Nephron (organoid): ENCODE data around the gene BMPR1B.

ENCODE experiments used
- H3K27ac Mint-ChIP-seq, 3 experiments: 2 replicates each; pipeline ENCODE4 v1.8.0; 2020; ENCODE audit warnings: mixed read lengths in 3 of 3, mild to moderate bottlenecking in 2 of 3, moderate library complexity in 1 of 3
- H3K27me3 Mint-ChIP-seq: 2 replicates; pipeline ENCODE4 v1.8.0; 2021; ENCODE audit warnings: low read depth, mild to moderate bottlenecking, moderate library complexity, mixed read lengths
- H3K36me3 Mint-ChIP-seq: 2 replicates; pipeline ENCODE4 v1.8.0; 2020; ENCODE audit warnings: low read depth, mixed read lengths
- H3K4me1 Mint-ChIP-seq: 2 replicates; pipeline ENCODE4 v1.8.0; 2020; ENCODE audit warnings: mixed read lengths
- H3K4me3 Mint-ChIP-seq, 3 experiments: 2 replicates each; pipeline ENCODE4 v1.8.0; 2020; ENCODE audit warnings: mild to moderate bottlenecking in 3 of 3, mixed read lengths in 3 of 3, moderate library complexity in 2 of 3
- H3K9me3 Mint-ChIP-seq: 2 replicates; pipeline ENCODE4 v1.8.0; 2020; ENCODE audit warnings: mixed read lengths
- TF ChIP-seq, protein P1 (sequence below), 3 experiments: fragments of 200-600 bp; sonication (generic); IDR thresholded peaks; one replicate each; pipeline ENCODE4 v1.5.0; 2021; ENCODE audit warnings: antibody characterized with exemption in 3 of 3; ENCODE audit not compliant: unreplicated experiment in 3 of 3

Gene BMPR1B

DNA sequence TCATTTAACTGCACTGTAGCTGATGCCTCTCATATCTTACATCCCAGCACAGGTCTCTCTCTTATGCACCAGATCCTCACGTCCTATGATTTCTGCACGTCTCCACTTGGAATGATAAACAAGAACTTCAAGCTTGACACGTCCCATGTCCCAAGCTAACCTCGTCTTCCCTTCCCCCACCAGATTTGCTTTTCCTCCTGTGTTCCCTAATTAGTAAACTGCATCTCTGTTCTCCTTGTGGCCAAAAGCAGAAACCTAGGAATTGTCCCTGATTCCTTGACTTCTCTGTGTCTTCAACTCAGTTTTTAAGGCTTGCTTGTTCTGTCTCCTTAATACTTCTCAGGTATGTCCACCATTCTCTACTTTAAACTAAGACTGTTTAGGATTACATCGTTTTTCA, 171.9 kb downstream of the BMPR1B start:
- Mint-ChIP-seq H3K4me1 (no peaks in the 10 kb centered on the region), H3K27me3 (no peaks in the 10 kb centered on the region), H3K4me3 (no peak overlapping the region), H3K36me3 (no peaks in the 10 kb centered on the region), H3K27ac (peak overlapping the region in 2 of 3 experiments; percentile 5 to 13), H3K9me3 (no peaks in the 10 kb centered on the region)
- TF ChIP-seq, protein P1, sequence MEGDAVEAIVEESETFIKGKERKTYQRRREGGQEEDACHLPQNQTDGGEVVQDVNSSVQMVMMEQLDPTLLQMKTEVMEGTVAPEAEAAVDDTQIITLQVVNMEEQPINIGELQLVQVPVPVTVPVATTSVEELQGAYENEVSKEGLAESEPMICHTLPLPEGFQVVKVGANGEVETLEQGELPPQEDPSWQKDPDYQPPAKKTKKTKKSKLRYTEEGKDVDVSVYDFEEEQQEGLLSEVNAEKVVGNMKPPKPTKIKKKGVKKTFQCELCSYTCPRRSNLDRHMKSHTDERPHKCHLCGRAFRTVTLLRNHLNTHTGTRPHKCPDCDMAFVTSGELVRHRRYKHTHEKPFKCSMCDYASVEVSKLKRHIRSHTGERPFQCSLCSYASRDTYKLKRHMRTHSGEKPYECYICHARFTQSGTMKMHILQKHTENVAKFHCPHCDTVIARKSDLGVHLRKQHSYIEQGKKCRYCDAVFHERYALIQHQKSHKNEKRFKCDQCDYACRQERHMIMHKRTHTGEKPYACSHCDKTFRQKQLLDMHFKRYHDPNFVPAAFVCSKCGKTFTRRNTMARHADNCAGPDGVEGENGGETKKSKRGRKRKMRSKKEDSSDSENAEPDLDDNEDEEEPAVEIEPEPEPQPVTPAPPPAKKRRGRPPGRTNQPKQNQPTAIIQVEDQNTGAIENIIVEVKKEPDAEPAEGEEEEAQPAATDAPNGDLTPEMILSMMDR (IDR thresholded peaks at IDR 0.05; ENCODE audit: unreplicated experiment in 3 of 3) = no peak

DNA sequence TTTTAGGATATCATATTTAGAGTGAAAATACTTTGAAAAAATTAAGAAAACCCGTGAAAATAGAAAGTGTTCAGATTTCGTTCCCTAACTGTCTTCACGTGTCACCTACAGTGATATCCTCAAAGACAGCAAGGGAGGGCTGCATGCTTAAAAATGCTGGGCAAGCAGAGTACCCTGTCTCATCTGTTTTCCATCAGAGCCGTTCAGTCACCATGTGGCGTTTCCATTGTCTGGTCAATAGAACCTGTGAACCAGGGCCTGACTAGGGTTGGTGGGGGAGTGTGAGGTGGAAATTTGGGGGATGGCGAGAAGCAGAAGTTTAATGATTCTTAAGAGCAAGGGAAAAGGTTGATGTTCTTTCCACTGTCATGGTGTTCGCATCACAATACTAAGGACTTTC, 173.9 kb downstream of the BMPR1B start:
- TF ChIP-seq, protein P1 (IDR thresholded peaks at IDR 0.05; ENCODE audit: unreplicated experiment in 3 of 3) = no peak
- H3K9me3 Mint-ChIP-seq = no peaks in the 10 kb centered on the region
- H3K27ac Mint-ChIP-seq = no peak overlapping the region
- no peak overlapping the region for H3K4me3 Mint-ChIP-seq
- H3K27me3 Mint-ChIP-seq = no peaks in the 10 kb centered on the region
- H3K36me3 Mint-ChIP-seq = no peaks in the 10 kb centered on the region
- H3K4me1 Mint-ChIP-seq = peaks cover 6% of the 10 kb centered on the region

DNA sequence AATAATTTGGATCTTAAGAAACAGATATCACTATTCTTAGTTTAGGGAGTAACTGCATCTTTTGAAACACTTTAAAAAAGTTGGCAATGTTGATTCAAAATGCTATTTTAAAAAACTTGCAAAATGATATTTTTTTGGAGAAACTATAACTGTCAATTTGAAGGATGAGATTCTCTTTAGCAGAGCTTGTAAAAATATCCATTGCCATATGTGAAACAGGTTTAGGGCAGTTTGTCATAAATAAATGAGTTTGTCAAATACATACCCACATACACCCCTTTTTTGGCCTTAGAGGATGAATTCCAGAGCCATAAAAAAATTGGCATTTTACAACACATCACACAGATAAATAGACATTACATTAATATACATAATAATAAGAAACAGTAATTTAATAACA, 174.6 kb downstream of the BMPR1B start:
- Mint-ChIP-seq H3K4me3 (no peak overlapping the region), H3K27ac (no peak overlapping the region), H3K9me3 (no peaks in the 10 kb centered on the region), H3K36me3 (no peaks in the 10 kb centered on the region), H3K27me3 (no peaks in the 10 kb centered on the region), H3K4me1 (peaks cover 12% of the 10 kb centered on the region)
- TF ChIP-seq, protein P1 (IDR thresholded peaks at IDR 0.05; ENCODE audit: unreplicated experiment in 3 of 3) = no peak

DNA sequence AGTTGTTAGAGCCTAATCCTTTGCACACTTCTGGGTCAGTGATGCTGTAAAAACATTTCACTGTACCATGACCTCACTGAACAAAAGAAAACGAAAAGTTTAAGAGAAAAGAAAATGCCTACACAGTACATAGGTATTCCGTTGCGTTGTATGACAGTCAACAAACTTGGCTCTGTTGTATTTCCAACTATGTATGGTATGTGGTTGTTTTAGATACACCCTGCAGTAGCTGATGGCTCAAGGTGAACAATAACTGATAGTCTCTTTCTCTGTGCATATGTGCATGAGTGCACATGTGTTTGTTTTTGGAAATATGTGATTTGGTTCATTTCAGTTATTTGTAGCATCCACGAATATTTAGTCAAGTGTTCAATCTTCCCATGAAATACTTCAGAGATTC, 176.0 kb downstream of the BMPR1B start:
- Mint-ChIP-seq H3K9me3 (no peaks in the 10 kb centered on the region), H3K4me1 (peaks cover 12% of the 10 kb centered on the region), H3K4me3 (no peak overlapping the region), H3K36me3 (no peaks in the 10 kb centered on the region), H3K27ac (no peak overlapping the region), H3K27me3 (no peaks in the 10 kb centered on the region)
- TF ChIP-seq, protein P1 (IDR thresholded peaks at IDR 0.05; ENCODE audit: unreplicated experiment in 3 of 3) = no peak

DNA sequence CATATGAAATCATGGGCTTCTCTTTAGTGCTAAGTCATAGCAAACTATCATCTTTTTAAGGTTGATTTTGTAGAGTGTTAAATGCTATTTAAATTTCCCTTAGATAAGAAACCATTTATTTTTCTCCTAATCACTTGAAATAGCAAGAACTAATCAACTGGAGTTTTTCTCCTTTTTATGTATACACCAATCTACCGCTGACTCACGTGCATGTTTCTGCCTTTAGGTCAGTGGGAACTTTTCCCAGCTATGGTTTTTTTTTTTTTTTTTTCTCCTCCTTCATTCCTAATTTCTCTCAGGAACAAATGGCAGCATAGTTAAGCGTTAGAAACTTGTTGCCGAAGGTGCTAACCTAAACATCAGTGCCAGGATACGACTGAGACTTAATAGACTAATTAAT, 176.4 kb downstream of the BMPR1B start:
- H3K9me3 Mint-ChIP-seq = no peaks in the 10 kb centered on the region
- TF ChIP-seq, protein P1 (IDR thresholded peaks at IDR 0.05; ENCODE audit: unreplicated experiment in 3 of 3) = no peak
- H3K4me1 Mint-ChIP-seq = peaks cover 12% of the 10 kb centered on the region
- no peaks in the 10 kb centered on the region for H3K36me3 Mint-ChIP-seq
- H3K4me3 Mint-ChIP-seq = no peak overlapping the region
- H3K27me3 Mint-ChIP-seq = no peaks in the 10 kb centered on the region
- H3K27ac Mint-ChIP-seq = no peak overlapping the region

DNA sequence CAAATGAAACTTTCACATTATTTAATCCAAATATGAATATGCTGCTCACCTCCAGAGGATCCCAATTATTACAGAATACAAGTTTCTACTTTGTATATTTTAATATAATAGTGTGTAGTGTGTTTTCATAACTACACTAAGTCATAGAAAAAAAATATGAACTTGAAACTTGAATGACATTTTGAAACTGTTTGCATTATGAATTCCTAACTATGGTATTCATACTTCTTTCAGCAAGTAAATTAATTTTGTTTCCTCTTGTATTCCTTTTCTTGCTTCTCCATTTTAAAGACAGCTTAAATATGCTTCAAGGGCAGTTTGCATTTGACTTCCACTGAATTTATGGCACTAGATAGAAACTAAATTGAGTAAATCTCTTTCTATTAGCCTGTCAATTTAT, 177.1 kb downstream of the BMPR1B start:
- Mint-ChIP-seq H3K27me3 (no peaks in the 10 kb centered on the region), H3K9me3 (no peaks in the 10 kb centered on the region), H3K4me3 (no peak overlapping the region), H3K4me1 (peaks cover 12% of the 10 kb centered on the region), H3K27ac (no peak overlapping the region), H3K36me3 (no peaks in the 10 kb centered on the region)
- TF ChIP-seq, protein P1 (IDR thresholded peaks at IDR 0.05; ENCODE audit: unreplicated experiment in 3 of 3) = no peak
